Measurements from ENCODE around the gene HSD17B4. TPM values are rescaled to one million over a fixed set of nuclear protein-coding genes. Genes with fewer than 3 reads are reported as not detected.

The HSD17B4 gene
- total RNA-seq, 2 donors from 2014 or later: 453 to 480 TPM

DNA sequence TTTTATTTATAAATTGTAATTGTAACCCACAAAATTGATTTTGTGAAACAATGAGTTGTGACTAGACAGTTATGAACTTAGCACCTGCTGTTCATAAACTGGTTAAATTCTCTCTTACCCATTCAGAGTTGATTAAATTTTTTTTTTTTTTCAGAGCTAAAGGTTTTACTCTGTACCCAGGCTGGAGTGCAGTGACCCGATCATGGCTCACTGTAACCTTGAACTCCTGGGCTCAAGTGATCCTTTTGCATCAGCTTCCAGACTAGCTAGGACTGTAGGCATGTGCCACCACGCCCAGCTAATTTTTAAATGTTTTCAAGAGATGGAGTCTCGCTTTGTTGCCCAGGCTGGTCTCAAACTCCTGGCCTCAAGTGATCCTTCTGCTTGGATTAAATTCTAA is 1.9 kb downstream of the HSD17B4 start:
- Mint-ChIP-seq H3K27me3 (ENCODE audit: insufficient read depth) (no peaks in the 10 kb centered on the region), H3K36me3 (ENCODE audit: low read depth) (peaks cover 53% of the 10 kb centered on the region), H3K4me1 (peaks cover 29% of the 10 kb centered on the region), H3K27ac (no peak overlapping the region), H3K9me3 (peaks cover 31% of the 10 kb centered on the region), H3K4me3 (peak overlapping the region; percentile 86)
- peaks cover 27% of the 10 kb centered on the region for H3K36me3 ChIP-seq (ENCODE audit: control insufficient read depth, insufficient read depth, low read length)
- 95% methylated on average over 3 of the region's 3 CpGs for WGBS, 2 experiments (ENCODE audit: insufficient coverage in 1 of 2, insufficient read length in 1 of 2)
- DNase-seq: no peak
- no peaks in the 10 kb centered on the region for H3K27me3 ChIP-seq (ENCODE audit: control insufficient read depth, insufficient read depth, low read length, poor library complexity, severe bottlenecking)
- no peak for TF ChIP-seq CTCF (conservative IDR thresholded peaks at IDR 0.05)
- peaks cover 3% of the 10 kb centered on the region for H3K4me1 ChIP-seq (ENCODE audit: control insufficient read depth, insufficient read depth, low read length)
- H3K27ac ChIP-seq (ENCODE audit: low read depth, low read length): no peak overlapping the region
- H3K9me3 ChIP-seq (ENCODE audit: control insufficient read depth, low read length): peaks cover 28% of the 10 kb centered on the region
- no peak overlapping the region for H3K9ac ChIP-seq (ENCODE audit: extremely low read depth, low read length, poor library complexity, severe bottlenecking)
- peak overlapping the region; percentile 96 for H3K4me3 ChIP-seq (ENCODE audit: low read length)

GRCh38 chr5:119458911-119459632 is 6.8 kb downstream of the HSD17B4 start:
- H3K4me3 ChIP-seq (ENCODE audit: low read length): no peak overlapping the region
- Mint-ChIP-seq H3K9me3 (no peaks in the 10 kb centered on the region), H3K27me3 (ENCODE audit: insufficient read depth) (no peaks in the 10 kb centered on the region), H3K4me1 (peaks cover 25% of the 10 kb centered on the region), H3K27ac (peak overlapping the region; percentile 4), H3K36me3 (ENCODE audit: low read depth) (peaks cover 63% of the 10 kb centered on the region), H3K4me3 (no peak overlapping the region)
- no peak overlapping the region for H3K27ac ChIP-seq (ENCODE audit: low read depth, low read length)
- peaks cover 3% of the 10 kb centered on the region for H3K4me1 ChIP-seq (ENCODE audit: control insufficient read depth, insufficient read depth, low read length)
- peaks cover 57% of the 10 kb centered on the region for H3K36me3 ChIP-seq (ENCODE audit: control insufficient read depth, insufficient read depth, low read length)
- no peak for DNase-seq
- H3K27me3 ChIP-seq (ENCODE audit: control insufficient read depth, insufficient read depth, low read length, poor library complexity, severe bottlenecking): no peaks in the 10 kb centered on the region
- 40 to 59% methylated on average over 1 to 4 of the region's 4 CpGs for WGBS, 2 experiments (ENCODE audit: insufficient coverage in 1 of 2, insufficient read length in 1 of 2)
- no peak for TF ChIP-seq CTCF (conservative IDR thresholded peaks at IDR 0.05)
- H3K9me3 ChIP-seq (ENCODE audit: control insufficient read depth, low read length): peaks cover 8% of the 10 kb centered on the region
- no peak overlapping the region for H3K9ac ChIP-seq (ENCODE audit: extremely low read depth, low read length, poor library complexity, severe bottlenecking)

DNA sequence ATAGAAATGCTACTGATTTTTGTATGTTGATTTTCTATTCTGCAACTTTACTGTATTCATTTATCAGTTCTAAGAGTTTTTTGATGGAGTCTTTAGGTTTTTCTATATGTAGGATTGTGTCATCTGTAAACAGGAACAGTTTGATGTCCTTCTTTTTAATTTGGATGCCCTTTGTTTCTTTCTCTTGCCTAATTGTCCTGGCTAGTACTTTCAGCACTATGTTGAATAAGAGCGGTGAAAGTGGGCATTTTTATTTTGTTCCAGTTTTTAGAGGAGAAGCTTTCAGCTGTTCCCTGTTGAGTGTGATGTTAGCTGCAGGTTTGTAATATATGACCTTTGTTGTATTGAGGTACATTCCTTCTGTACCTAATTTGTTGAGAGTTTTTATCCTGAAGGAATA is 13.3 kb downstream of the HSD17B4 start:
- no peak for DNase-seq
- Mint-ChIP-seq H3K27ac (no peak overlapping the region), H3K27me3 (ENCODE audit: insufficient read depth) (no peaks in the 10 kb centered on the region), H3K4me3 (no peak overlapping the region), H3K4me1 (peaks cover 13% of the 10 kb centered on the region), H3K36me3 (ENCODE audit: low read depth) (peaks cover 78% of the 10 kb centered on the region), H3K9me3 (peaks cover 16% of the 10 kb centered on the region)
- Histone ChIP-seq H3K36me3 (ENCODE audit: control insufficient read depth, insufficient read depth, low read length) (peaks cover 43% of the 10 kb centered on the region), H3K9ac (ENCODE audit: extremely low read depth, low read length, poor library complexity, severe bottlenecking) (no peak overlapping the region), H3K9me3 (ENCODE audit: control insufficient read depth, low read length) (peaks cover 44% of the 10 kb centered on the region), H3K27ac (ENCODE audit: low read depth, low read length) (no peak overlapping the region), H3K27me3 (ENCODE audit: control insufficient read depth, insufficient read depth, low read length, poor library complexity, severe bottlenecking) (no peaks in the 10 kb centered on the region), H3K4me1 (ENCODE audit: control insufficient read depth, insufficient read depth, low read length) (no peaks in the 10 kb centered on the region), H3K4me3 (ENCODE audit: low read length) (no peak overlapping the region)
- no peak for TF ChIP-seq CTCF (conservative IDR thresholded peaks at IDR 0.05)
- 100% methylated on average over 1 of the region's 1 CpG; no CpG with 5 or more reads in 1 of the 2 experiments for WGBS, 2 experiments (ENCODE audit: insufficient coverage in 1 of 2, insufficient read length in 1 of 2)

All from endodermal cell (in vitro differentiated cells).